Astrocyte of the cerebellum (primary cell): ENCODE results near the gene NAGS.
"Not testable (repeated sequence)": the region's sequence is repeated elsewhere in the genome, so short reads cannot be mapped to it uniquely, and the experiment has no call there.

Experiments
- DNase-seq: peaks from one replicate; pipeline ENCODE4 v3.0.0-alpha.2; 2011; ENCODE audit warnings: low read depth
- H3K4me3 ChIP-seq: 2 replicates; pipeline ENCODE4 v1.5.1; 2011; ENCODE audit warnings: mild to moderate bottlenecking, low read depth, low read length, moderate library complexity
- in situ Hi-C: cut with HindIII; loops from 2 replicates; pipeline ENCODE4 v1.10.0; 2017; ENCODE audit warnings: low sequenced_read_pairs
- TF ChIP-seq, protein P1 (sequence below): IDR thresholded peaks from 2 replicates; pipeline ENCODE4 v1.5.1; 2012; ENCODE audit warnings: low read length, low read depth, moderate library complexity, mild to moderate bottlenecking; ENCODE audit errors: missing control alignments

Gene NAGS

DNA sequence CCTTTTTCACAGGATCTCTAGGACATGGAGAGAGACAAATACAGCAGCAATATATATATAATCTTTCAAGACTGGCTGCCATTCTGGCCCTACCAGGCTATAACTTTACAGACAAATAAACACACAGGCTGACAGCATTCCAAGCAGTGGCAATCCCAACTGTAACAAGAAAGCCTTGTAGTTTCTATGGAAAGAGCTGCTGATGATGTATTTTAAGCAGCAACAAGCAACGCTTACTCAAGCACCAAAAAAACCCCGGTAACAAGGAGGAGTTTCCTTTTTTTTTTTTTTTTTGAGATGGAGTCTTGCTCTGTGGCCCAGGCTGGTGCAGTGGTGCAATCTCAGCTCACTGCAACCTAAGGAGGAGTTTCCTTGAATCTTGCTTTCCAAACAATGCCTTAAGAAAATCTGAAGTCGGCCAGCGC, 38.9 kb downstream of the NAGS start:
- H3K4me3 ChIP-seq, result no peak overlapping the region
- no peak for DNase-seq
- TF ChIP-seq, protein P1, sequence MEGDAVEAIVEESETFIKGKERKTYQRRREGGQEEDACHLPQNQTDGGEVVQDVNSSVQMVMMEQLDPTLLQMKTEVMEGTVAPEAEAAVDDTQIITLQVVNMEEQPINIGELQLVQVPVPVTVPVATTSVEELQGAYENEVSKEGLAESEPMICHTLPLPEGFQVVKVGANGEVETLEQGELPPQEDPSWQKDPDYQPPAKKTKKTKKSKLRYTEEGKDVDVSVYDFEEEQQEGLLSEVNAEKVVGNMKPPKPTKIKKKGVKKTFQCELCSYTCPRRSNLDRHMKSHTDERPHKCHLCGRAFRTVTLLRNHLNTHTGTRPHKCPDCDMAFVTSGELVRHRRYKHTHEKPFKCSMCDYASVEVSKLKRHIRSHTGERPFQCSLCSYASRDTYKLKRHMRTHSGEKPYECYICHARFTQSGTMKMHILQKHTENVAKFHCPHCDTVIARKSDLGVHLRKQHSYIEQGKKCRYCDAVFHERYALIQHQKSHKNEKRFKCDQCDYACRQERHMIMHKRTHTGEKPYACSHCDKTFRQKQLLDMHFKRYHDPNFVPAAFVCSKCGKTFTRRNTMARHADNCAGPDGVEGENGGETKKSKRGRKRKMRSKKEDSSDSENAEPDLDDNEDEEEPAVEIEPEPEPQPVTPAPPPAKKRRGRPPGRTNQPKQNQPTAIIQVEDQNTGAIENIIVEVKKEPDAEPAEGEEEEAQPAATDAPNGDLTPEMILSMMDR, result no peak
- in situ Hi-C loops, result no loop called here

- in situ Hi-C loops, result no loop called here
- no peak overlapping the region for H3K4me3 ChIP-seq
- no peak for DNase-seq
- TF ChIP-seq, protein P1, result no peak
Observed at GRCh38 chr17:44044071-44044470, 39.6 kb downstream of the NAGS start.

- no peak overlapping the region for H3K4me3 ChIP-seq
- no peak for DNase-seq
- TF ChIP-seq, protein P1, result no peak
- in situ Hi-C loops, result no loop called here
Observed at GRCh38 chr17:44045486-44045885, 41.1 kb downstream of the NAGS start.

DNA sequence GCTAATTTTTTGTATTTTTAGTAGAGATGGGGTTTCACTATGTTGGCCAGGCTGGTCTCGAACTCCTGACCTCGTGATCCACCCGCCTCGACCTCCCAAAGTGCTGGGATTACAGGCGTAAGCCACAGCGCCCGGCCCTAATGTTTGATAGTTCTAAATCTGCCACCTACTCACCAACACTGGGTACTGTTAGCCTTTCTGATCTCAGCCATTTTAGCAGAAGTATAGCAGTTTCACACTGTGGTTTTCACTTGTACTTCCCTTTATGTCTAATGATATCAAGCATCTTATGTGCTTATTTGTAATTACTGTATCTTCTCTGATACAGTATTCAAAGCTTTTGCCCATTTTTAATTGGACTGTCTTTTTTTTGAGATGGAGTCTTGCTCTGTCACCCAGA, 42.5 kb downstream of the NAGS start:
- DNase-seq, in situ Hi-C loops, H3K4me3 ChIP-seq: not testable (repeated sequence)

- in situ Hi-C loops, result no loop called here
- TF ChIP-seq, protein P1, result no peak
- DNase-seq, result no peak
- no peak overlapping the region for H3K4me3 ChIP-seq
Observed at GRCh38 chr17:44049294-44050060, 45.1 kb downstream of the NAGS start.

- no peak for DNase-seq
- TF ChIP-seq, protein P1, result no peak
- no peak overlapping the region for H3K4me3 ChIP-seq
- in situ Hi-C loops, result no loop called here
Observed at GRCh38 chr17:44053125-44053872, 48.9 kb downstream of the NAGS start.
